ENCODE measurements around the gene FAM118B.

DNA sequence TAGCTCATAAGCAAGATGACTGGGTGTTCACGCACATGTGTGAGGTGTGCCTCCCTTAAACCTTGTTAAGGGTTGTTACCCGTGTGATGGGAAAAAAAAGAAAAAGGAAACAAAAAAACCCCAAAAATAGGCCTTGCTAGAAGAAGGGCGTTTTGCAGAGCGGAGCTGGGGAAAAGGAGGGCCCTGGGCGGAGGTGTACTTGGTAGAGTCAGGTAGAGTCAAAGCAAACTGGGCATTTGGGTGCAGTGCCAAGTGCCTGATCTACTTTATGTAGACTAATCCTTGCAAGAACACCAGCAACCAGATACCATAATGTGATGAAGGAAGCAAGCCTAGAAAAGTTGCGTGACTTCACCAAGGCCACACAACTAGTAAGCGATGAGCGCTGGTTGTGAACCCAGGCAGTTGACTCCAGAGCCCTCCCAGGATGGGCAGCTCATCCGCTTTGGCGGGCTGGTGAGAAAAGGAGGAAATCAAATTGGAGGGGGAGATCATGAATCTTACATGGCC lies 70.1 kb downstream of the FAM118B start:
- TF ChIP-seq EZH2 (IDR thresholded peaks at IDR 0.05; ENCODE audit: low read length, missing control alignments) = no peak
- TF ChIP-seq, protein P1, sequence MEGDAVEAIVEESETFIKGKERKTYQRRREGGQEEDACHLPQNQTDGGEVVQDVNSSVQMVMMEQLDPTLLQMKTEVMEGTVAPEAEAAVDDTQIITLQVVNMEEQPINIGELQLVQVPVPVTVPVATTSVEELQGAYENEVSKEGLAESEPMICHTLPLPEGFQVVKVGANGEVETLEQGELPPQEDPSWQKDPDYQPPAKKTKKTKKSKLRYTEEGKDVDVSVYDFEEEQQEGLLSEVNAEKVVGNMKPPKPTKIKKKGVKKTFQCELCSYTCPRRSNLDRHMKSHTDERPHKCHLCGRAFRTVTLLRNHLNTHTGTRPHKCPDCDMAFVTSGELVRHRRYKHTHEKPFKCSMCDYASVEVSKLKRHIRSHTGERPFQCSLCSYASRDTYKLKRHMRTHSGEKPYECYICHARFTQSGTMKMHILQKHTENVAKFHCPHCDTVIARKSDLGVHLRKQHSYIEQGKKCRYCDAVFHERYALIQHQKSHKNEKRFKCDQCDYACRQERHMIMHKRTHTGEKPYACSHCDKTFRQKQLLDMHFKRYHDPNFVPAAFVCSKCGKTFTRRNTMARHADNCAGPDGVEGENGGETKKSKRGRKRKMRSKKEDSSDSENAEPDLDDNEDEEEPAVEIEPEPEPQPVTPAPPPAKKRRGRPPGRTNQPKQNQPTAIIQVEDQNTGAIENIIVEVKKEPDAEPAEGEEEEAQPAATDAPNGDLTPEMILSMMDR (conservative IDR thresholded peaks at IDR 0.05 in 1 of 2, IDR thresholded peaks at IDR 0.05 in 1 of 2; ENCODE audit: low read depth in 1 of 2, low read length in 2 of 2) = no peak
